Stimulated activated CD8-positive, alpha-beta memory T cell treated with anti-CD3 and anti-CD28 coated beads, Interleukin-2, amount 100 ng/mL, for 48 hours (primary cell): ENCODE results near the gene C3orf22.

Experiments
- DNase-seq, 2 donors: peaks; one replicate each; pipeline ENCODE4 v3.0.0-alpha.2; 2020; ENCODE audit warnings: low read depth in 2 of 2

The C3orf22 gene

GRCh38 chr3:126556637-126557414, 1.9 kb downstream of the C3orf22 start:
- no peak for DNase-seq

GRCh38 chr3:126555795-126556636, 2.7 kb downstream of the C3orf22 start:
- no peak for DNase-seq

- DNase-seq, result no peak
Observed at GRCh38 chr3:126554560-126555525, 3.9 kb downstream of the C3orf22 start.

- no peak for DNase-seq
Observed at GRCh38 chr3:126553284-126554084, 5.2 kb downstream of the C3orf22 start.

GRCh38 chr3:126552688-126553283, 5.9 kb downstream of the C3orf22 start:
- no peak for DNase-seq

GRCh38 chr3:126551839-126552687, 6.7 kb downstream of the C3orf22 start:
- no peak for DNase-seq

- no peak for DNase-seq
Observed at GRCh38 chr3:126551121-126551838, 7.5 kb downstream of the C3orf22 start.

GRCh38 chr3:126550488-126551051, 8.2 kb downstream of the C3orf22 start:
- no peak for DNase-seq

GRCh38 chr3:126549861-126550487, 8.8 kb downstream of the C3orf22 start:
- DNase-seq, result no peak

GRCh38 chr3:126548556-126549466, 9.9 kb downstream of the C3orf22 start:
- DNase-seq, result no peak

- DNase-seq, result no peak
Observed at GRCh38 chr3:126547721-126548120, 11.0 kb downstream of the C3orf22 start.

- no peak for DNase-seq
Observed at GRCh38 chr3:126546549-126547239, 12.0 kb downstream of the C3orf22 start.

- DNase-seq, result no peak
Observed at GRCh38 chr3:126546013-126546412, 12.7 kb downstream of the C3orf22 start.

GRCh38 chr3:126545544-126545943, 13.2 kb downstream of the C3orf22 start:
- no peak for DNase-seq

- no peak for DNase-seq
Observed at GRCh38 chr3:126544596-126545281, 14.0 kb downstream of the C3orf22 start.
